ENCODE measurements around the gene FAT1.

FAT1 gene

GRCh38 chr4:186738421-186738820 lies 14.8 kb upstream of the FAT1 start:
- ChIA-PET CTCF (no interaction called here), POLR2A (no interaction called here)
- Histone ChIP-seq H3K4me3 (ENCODE audit: low read depth, low read length) (no peak overlapping the region), H3K4me1 (ENCODE audit: control insufficient read depth, insufficient read depth, low read length) (peaks cover 3% of the 10 kb centered on the region), H3K36me3 (ENCODE audit: control insufficient read depth in 2 of 2, insufficient read depth in 1 of 2, low read length in 2 of 2) (no peaks in the 10 kb centered on the region), H3K9me3 (ENCODE audit: control insufficient read depth, insufficient read depth, low read depth, low read length) (no peaks in the 10 kb centered on the region), H3K27ac (ENCODE audit: extremely low read depth, low read depth, low read length) (no peak overlapping the region)
- TF ChIP-seq ZNF2 (tag by site-specific recombination; IDR thresholded peaks at IDR 0.05) (no peak), ZNF518A (tag by site-specific recombination; conservative IDR thresholded peaks at IDR 0.05; ENCODE audit: low read depth) (no peak), ZNF76 (tag by site-specific recombination; IDR thresholded peaks at IDR 0.05; ENCODE audit: borderline replicate concordance, low read depth) (no peak), ZBTB8A (tag by site-specific recombination; IDR thresholded peaks at IDR 0.05) (no peak), ZSCAN23 (tag by site-specific recombination; IDR thresholded peaks at IDR 0.05) (no peak), ZFP3 (tag by site-specific recombination; IDR thresholded peaks at IDR 0.05; ENCODE audit: low read depth) (no peak), ZNF140 (tag by site-specific recombination; IDR thresholded peaks at IDR 0.05) (no peak), ZNF416 (tag by site-specific recombination; IDR thresholded peaks at IDR 0.05) (no peak), SP3 (tag by site-specific recombination; IDR thresholded peaks at IDR 0.05) (no peak), ZNF341 (tag by site-specific recombination; IDR thresholded peaks at IDR 0.05; ENCODE audit: low read depth) (no peak), ZNF155 (tag by site-specific recombination; IDR thresholded peaks at IDR 0.05) (no peak), ZNF138 (tag by site-specific recombination; IDR thresholded peaks at IDR 0.05; ENCODE audit: borderline replicate concordance) (no peak), ZNF121 (tag by site-specific recombination; IDR thresholded peaks at IDR 0.05) (no peak), ZNF175 (tag by site-specific recombination; IDR thresholded peaks at IDR 0.05) (no peak), ZNF560 (tag by site-specific recombination; IDR thresholded peaks at IDR 0.05; ENCODE audit: borderline replicate concordance) (no peak), ZNF629 (tag by site-specific recombination; IDR thresholded peaks at IDR 0.05) (no peak), ZNF26 (tag by site-specific recombination; IDR thresholded peaks at IDR 0.05) (no peak), KLF1 (tag by site-specific recombination; IDR thresholded peaks at IDR 0.05) (no peak)

GRCh38 chr4:186737427-186737826 lies 13.8 kb upstream of the FAT1 start:
- Histone ChIP-seq H3K9me3 (ENCODE audit: control insufficient read depth, insufficient read depth, low read depth, low read length) (no peaks in the 10 kb centered on the region), H3K36me3 (ENCODE audit: control insufficient read depth in 2 of 2, insufficient read depth in 1 of 2, low read length in 2 of 2) (no peaks in the 10 kb centered on the region), H3K4me3 (ENCODE audit: low read depth, low read length) (no peak overlapping the region), H3K4me1 (ENCODE audit: control insufficient read depth, insufficient read depth, low read length) (peaks cover 3% of the 10 kb centered on the region), H3K27ac (ENCODE audit: extremely low read depth, low read depth, low read length) (no peak overlapping the region)
- TF ChIP-seq AEBP2 (tag by site-specific recombination; IDR thresholded peaks at IDR 0.05; ENCODE audit: borderline replicate concordance): no peak
- no peak for TF ChIP-seq ZNF670 (tag by site-specific recombination; IDR thresholded peaks at IDR 0.05; ENCODE audit: low read depth)
- TF ChIP-seq SETDB1 (IDR thresholded peaks at IDR 0.05; ENCODE audit: insufficient read length, low read length): no peak
- TF ChIP-seq IKZF3 (tag by site-specific recombination; IDR thresholded peaks at IDR 0.05): no peak
- no peak for TF ChIP-seq GFI1B (tag by site-specific recombination; IDR thresholded peaks at IDR 0.05)
- TF ChIP-seq ZNF335 (tag by site-specific recombination; conservative IDR thresholded peaks at IDR 0.05): no peak
- TF ChIP-seq ZNF555 (tag by site-specific recombination; conservative IDR thresholded peaks at IDR 0.05): no peak
- no peak for TF ChIP-seq BCL11B (tag by site-specific recombination; IDR thresholded peaks at IDR 0.05; ENCODE audit: low read depth)
- no peak for TF ChIP-seq PRDM1 (tag by site-specific recombination; IDR thresholded peaks at IDR 0.05)
- ChIA-PET CTCF (interaction anchor here (0.6 kb wide), 1 partner anchor 872 kb away, joined by 4 read pairs; no protein-coding TSS in a partner anchor), POLR2A (no interaction called here)
